H9 (cell line): ENCODE results near the gene SPINK6. TPM values are rescaled to one million over a fixed set of nuclear protein-coding genes. Genes with fewer than 3 reads are reported as not detected.

ENCODE experiments used
- DNase-seq: peaks from one replicate; pipeline ENCODE4 v3.0.0-alpha.2; 2017
- H2AFZ ChIP-seq: one replicate; pipeline ENCODE4 v1.6.1; 2013; ENCODE audit warnings: mild to moderate bottlenecking, low read length, control low read depth, moderate library complexity
- H2AK5ac ChIP-seq: 2 replicates; pipeline ENCODE4 v1.6.1; 2013; ENCODE audit warnings: low read length, control low read depth, mixed read lengths; ENCODE audit not compliant: insufficient read length
- H2BK120ac ChIP-seq: one replicate; pipeline ENCODE4 v1.6.1; 2013; ENCODE audit warnings: low read depth, mild to moderate bottlenecking, low read length, control low read depth, inconsistent platforms; ENCODE audit not compliant: poor library complexity, severe bottlenecking
- H2BK12ac ChIP-seq: 2 replicates; pipeline ENCODE4 v1.6.1; 2013; ENCODE audit warnings: low read length, control low read depth, mixed read lengths, low read depth; ENCODE audit not compliant: insufficient read length
- H2BK15ac ChIP-seq: 2 replicates; pipeline ENCODE4 v1.6.1; 2013; ENCODE audit warnings: low read depth, low read length, control low read depth
- H2BK20ac ChIP-seq: one replicate; pipeline ENCODE4 v1.6.1; 2013; ENCODE audit warnings: low read depth, mild to moderate bottlenecking, low read length, control low read depth, inconsistent platforms; ENCODE audit not compliant: poor library complexity, severe bottlenecking
- H2BK5ac ChIP-seq: 2 replicates; pipeline ENCODE4 v1.6.1; 2013; ENCODE audit warnings: low read length, control low read depth, mixed read lengths; ENCODE audit not compliant: insufficient read length
- H3K14ac ChIP-seq: 2 replicates; pipeline ENCODE4 v1.6.1; 2013; ENCODE audit warnings: low read length, control low read depth; ENCODE audit not compliant: insufficient read depth
- H3K18ac ChIP-seq: 2 replicates; pipeline ENCODE4 v1.6.1; 2013; ENCODE audit warnings: low read depth, mild to moderate bottlenecking, mixed read lengths, low read length, control low read depth; ENCODE audit not compliant: insufficient read length
- H3K23ac ChIP-seq: 2 replicates; pipeline ENCODE4 v1.6.1; 2013; ENCODE audit warnings: low read length, control low read depth, mixed read lengths, low read depth; ENCODE audit not compliant: insufficient read length
- H3K23me2 ChIP-seq: 2 replicates; pipeline ENCODE4 v1.6.1; 2013; ENCODE audit warnings: low read depth, mild to moderate bottlenecking, mixed read lengths, low read length, control low read depth; ENCODE audit not compliant: insufficient read length, poor library complexity, severe bottlenecking
- H3K27ac ChIP-seq: 2 replicates; pipeline ENCODE4 v1.5.1; 2013; ENCODE audit warnings: low read length, control low read depth, mixed read lengths, low read depth; ENCODE audit not compliant: insufficient read length
- H3K27me3 ChIP-seq: 2 replicates; pipeline ENCODE4 v1.6.1; 2013; ENCODE audit warnings: low read length, control low read depth, inconsistent platforms; ENCODE audit not compliant: insufficient read depth
- H3K4ac ChIP-seq: 2 replicates; pipeline ENCODE4 v1.6.1; 2013; ENCODE audit warnings: low read depth, mild to moderate bottlenecking, control low read depth, inconsistent platforms, low read length, moderate library complexity
- H3K4me1 ChIP-seq: 2 replicates; pipeline ENCODE4 v1.6.1; 2013; ENCODE audit warnings: low read length, control low read depth, inconsistent platforms; ENCODE audit not compliant: insufficient read depth
- H3K4me2 ChIP-seq: 2 replicates; pipeline ENCODE4 v1.6.1; 2013; ENCODE audit warnings: low read length, control low read depth, mixed read lengths; ENCODE audit not compliant: insufficient read length, insufficient read depth
- H3K56ac ChIP-seq: 2 replicates; pipeline ENCODE4 v1.6.1; 2013; ENCODE audit warnings: low read depth, mild to moderate bottlenecking, mixed read lengths, low read length, control low read depth; ENCODE audit not compliant: insufficient read length
- H3K79me1 ChIP-seq: 2 replicates; pipeline ENCODE4 v1.6.1; 2013; ENCODE audit warnings: low read depth, mild to moderate bottlenecking, moderate library complexity, low read length, control low read depth, inconsistent platforms; ENCODE audit not compliant: insufficient read depth, poor library complexity, severe bottlenecking
- H3K79me2 ChIP-seq: 2 replicates; pipeline ENCODE4 v1.6.1; 2013; ENCODE audit warnings: low read length, control low read depth, inconsistent platforms; ENCODE audit not compliant: insufficient read depth
- H3K9ac ChIP-seq: 2 replicates; pipeline ENCODE4 v1.6.1; 2013; ENCODE audit warnings: low read length, control low read depth, mixed read lengths; ENCODE audit not compliant: insufficient read length; ENCODE audit errors: extremely low read depth
- H3K9me3 ChIP-seq: one replicate; pipeline ENCODE4 v1.6.1; 2013; ENCODE audit warnings: low read depth, low read length, inconsistent platforms; ENCODE audit not compliant: control insufficient read depth
- H3T11ph ChIP-seq: one replicate; pipeline ENCODE4 v1.6.1; 2013; ENCODE audit warnings: mild to moderate bottlenecking, low read length, control low read depth, inconsistent platforms
- H4K20me1 ChIP-seq: one replicate; pipeline ENCODE4 v1.6.1; 2013; ENCODE audit not compliant: control insufficient read depth, insufficient read length, insufficient read depth
- H4K5ac ChIP-seq: 2 replicates; pipeline ENCODE4 v1.6.1; 2013; ENCODE audit warnings: low read depth, mild to moderate bottlenecking, mixed read lengths, low read length, control low read depth; ENCODE audit not compliant: insufficient read length
- H4K8ac ChIP-seq: replicated peaks from 2 replicates; pipeline ENCODE4 v1.6.1; 2013; ENCODE audit warnings: low read length, control low read depth, mixed read lengths, low read depth; ENCODE audit not compliant: insufficient read length
- H4K91ac ChIP-seq: 2 replicates; pipeline ENCODE4 v1.6.1; 2013; ENCODE audit warnings: low read depth, mild to moderate bottlenecking, moderate library complexity, mixed read lengths, low read length, control low read depth; ENCODE audit not compliant: insufficient read length
- H3K27ac Mint-ChIP-seq, 3 experiments: 2 replicates in 2 of 3; 3 replicates in 1 of 3; pipeline ENCODE4 v1.8.0; 2020 to 2021; ENCODE audit warnings: mixed read lengths in 3 of 3, mild to moderate bottlenecking in 1 of 3, moderate library complexity in 1 of 3
- H3K27me3 Mint-ChIP-seq: 2 replicates; pipeline ENCODE4 v1.8.0; 2021; ENCODE audit warnings: low read depth, mild to moderate bottlenecking, moderate library complexity, mixed read lengths
- H3K36me3 Mint-ChIP-seq, 3 experiments: 2 replicates in 2 of 3; 3 replicates in 1 of 3; pipeline ENCODE4 v1.8.0; 2020 to 2021; ENCODE audit warnings: low read depth in 3 of 3, mixed read lengths in 3 of 3; ENCODE audit not compliant: insufficient read depth in 1 of 3
- H3K4me1 Mint-ChIP-seq, 2 experiments: 2 replicates each; pipeline ENCODE4 v1.8.0; 2020; ENCODE audit warnings: mixed read lengths in 2 of 2
- H3K4me3 Mint-ChIP-seq, 2 experiments: 2 replicates in 1 of 2; 3 replicates in 1 of 2; pipeline ENCODE4 v1.8.0; 2020 to 2021; ENCODE audit warnings: mild to moderate bottlenecking in 2 of 2, mixed read lengths in 2 of 2, moderate library complexity in 1 of 2
- H3K9me3 Mint-ChIP-seq, 2 experiments: 2 replicates in 1 of 2; 3 replicates in 1 of 2; pipeline ENCODE4 v1.8.0; 2020; ENCODE audit warnings: mild to moderate bottlenecking in 2 of 2, mixed read lengths in 2 of 2, moderate library complexity in 1 of 2
- WGBS: extraction: QIAGEN DNeasy Blood & Tissue Kit; methylation state at CpG from one replicate; pipeline ENCODE4 v1.1.7; 2013; ENCODE audit warnings: missing lambda C conversion rate, low lambda C conversion rate, mixed read lengths; ENCODE audit not compliant: insufficient read length; ENCODE audit errors: extremely low coverage; 5-methylcytosine and 5-hydroxymethylcytosine counted together
- total RNA-seq: library from RNA; stranded (reverse); gene quantifications from 2 replicates; pipeline ENCODE4 v1.2.1, GENCODE V29; 2021
- TF ChIP-seq, protein P1 (sequence below): fragments of 200-600 bp; sonication (generic); conservative IDR thresholded peaks from 3 replicates; pipeline ENCODE4 v1.8.0; 2021; ENCODE audit warnings: antibody characterized with exemption, mild to moderate bottlenecking

Gene SPINK6
- total RNA-seq, 1 experiment from 2014 or later, result not detected

DNA sequence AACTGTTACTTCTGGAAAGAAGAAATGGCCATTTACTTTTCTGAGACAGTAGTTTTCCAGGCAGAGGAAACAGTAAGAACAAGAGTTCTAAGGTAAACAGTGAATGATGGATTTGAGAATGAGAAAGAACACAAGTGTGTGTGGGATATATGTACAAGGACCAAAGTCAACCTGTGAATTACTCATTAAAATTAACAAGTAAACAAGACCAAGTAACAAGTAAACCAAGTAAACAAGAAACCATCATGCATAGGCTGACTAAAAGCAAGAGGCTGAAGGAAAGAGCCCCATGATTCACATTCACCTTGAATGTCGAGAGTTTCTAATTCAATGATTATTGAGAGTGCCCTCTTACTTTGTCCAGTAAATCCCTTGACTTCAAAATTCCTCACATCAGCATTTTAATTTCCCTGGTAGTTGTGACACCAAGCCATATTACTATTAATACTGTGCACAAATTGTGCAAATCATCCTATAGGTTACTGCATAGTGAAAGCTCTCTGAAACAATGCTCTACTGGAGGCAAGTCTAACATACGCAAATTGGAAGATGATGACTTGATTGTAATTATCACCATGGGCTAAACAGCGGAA, 25.6 kb downstream of the SPINK6 start:
- no peak overlapping the region for H3K4me2 ChIP-seq
- no peak overlapping the region for H3K27ac ChIP-seq

More for the DNA sequence above, 25.6 kb downstream of the SPINK6 start:
- no peaks in the 10 kb centered on the region for H3K79me1 ChIP-seq
- WGBS, result no CpG with 5 or more reads among the region's 3 CpGs
- no peak overlapping the region for H2AFZ ChIP-seq
- H2AK5ac ChIP-seq, result no peak overlapping the region
- Mint-ChIP-seq H3K9me3 (peaks cover 0 to 3% of the 10 kb centered on the region in 2 experiments; a peak in 1 of 5 replicates), H3K27me3 (no peaks in the 10 kb centered on the region), H3K4me3 (no peak overlapping the region), H3K27ac (no peak overlapping the region), H3K4me1 (peaks cover 13 to 14% of the 10 kb centered on the region in 2 experiments), H3K36me3 (peaks cover 1 to 5% (median 5%) of the 10 kb centered on the region in 3 experiments; a peak in 5 of 7 replicates)
- H4K91ac ChIP-seq, result no peak overlapping the region
- no peak overlapping the region for H4K5ac ChIP-seq
- H3K4me1 ChIP-seq, result no peaks in the 10 kb centered on the region; the same call in 1 of the 2 replicates
- no peak overlapping the region for H3K9ac ChIP-seq
- H2BK12ac ChIP-seq, result no peak overlapping the region
- no peaks in the 10 kb centered on the region for H3K23me2 ChIP-seq
- no peak overlapping the region for H3K14ac ChIP-seq
- H2BK120ac ChIP-seq, result no peak overlapping the region
- H3K4ac ChIP-seq, result no peak overlapping the region
- no peak overlapping the region for H2BK20ac ChIP-seq
- no peaks in the 10 kb centered on the region for H3K9me3 ChIP-seq
- no peak overlapping the region for H3T11ph ChIP-seq
- no peak overlapping the region for H3K56ac ChIP-seq
- H4K8ac ChIP-seq, result no peak overlapping the region
- TF ChIP-seq, protein P1, sequence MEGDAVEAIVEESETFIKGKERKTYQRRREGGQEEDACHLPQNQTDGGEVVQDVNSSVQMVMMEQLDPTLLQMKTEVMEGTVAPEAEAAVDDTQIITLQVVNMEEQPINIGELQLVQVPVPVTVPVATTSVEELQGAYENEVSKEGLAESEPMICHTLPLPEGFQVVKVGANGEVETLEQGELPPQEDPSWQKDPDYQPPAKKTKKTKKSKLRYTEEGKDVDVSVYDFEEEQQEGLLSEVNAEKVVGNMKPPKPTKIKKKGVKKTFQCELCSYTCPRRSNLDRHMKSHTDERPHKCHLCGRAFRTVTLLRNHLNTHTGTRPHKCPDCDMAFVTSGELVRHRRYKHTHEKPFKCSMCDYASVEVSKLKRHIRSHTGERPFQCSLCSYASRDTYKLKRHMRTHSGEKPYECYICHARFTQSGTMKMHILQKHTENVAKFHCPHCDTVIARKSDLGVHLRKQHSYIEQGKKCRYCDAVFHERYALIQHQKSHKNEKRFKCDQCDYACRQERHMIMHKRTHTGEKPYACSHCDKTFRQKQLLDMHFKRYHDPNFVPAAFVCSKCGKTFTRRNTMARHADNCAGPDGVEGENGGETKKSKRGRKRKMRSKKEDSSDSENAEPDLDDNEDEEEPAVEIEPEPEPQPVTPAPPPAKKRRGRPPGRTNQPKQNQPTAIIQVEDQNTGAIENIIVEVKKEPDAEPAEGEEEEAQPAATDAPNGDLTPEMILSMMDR, result no peak
- no peak overlapping the region for H3K23ac ChIP-seq
- H3K79me2 ChIP-seq, result no peaks in the 10 kb centered on the region
- no peak overlapping the region for H2BK15ac ChIP-seq
- no peak overlapping the region for H3K18ac ChIP-seq
- no peak for DNase-seq
- H3K27me3 ChIP-seq, result no peaks in the 10 kb centered on the region
- no peaks in the 10 kb centered on the region for H4K20me1 ChIP-seq
- H2BK5ac ChIP-seq, result no peak overlapping the region
